IMR-90 (cell line): ENCODE results near the gene PACSIN2. TPM values are rescaled to one million over a fixed set of nuclear protein-coding genes. Genes with fewer than 3 reads are reported as not detected.

Experiments
- ATAC-seq: fragments of 200-7000 bp; cut with Tn5 transposase; 2 replicates; pipeline ENCODE4 v1.9.1; 2020; ENCODE audit warnings: low read depth, mild to moderate bottlenecking, moderate library complexity
- BruUV-seq: library from RNA; stranded (reverse); fragments of 400-500 nt; replicated peaks from 2 replicates; lab custom pipeline; 2021; lab: Mats Ljungman, UMichigan
- CTCF ChIA-PET: fragments of 300-600 bp; formaldehyde crosslinking; extraction: SDS; loops from one replicate; lab custom pipeline; 2021; ENCODE audit warnings: antibody characterized with exemption; lab: Yijun Ruan, JAX
- POLR2A ChIA-PET: fragments of 300-600 bp; sonication (Branson Sonifier 250); formaldehyde crosslinking; loops from one replicate; lab custom pipeline; 2022; ENCODE audit warnings: antibody characterized with exemption; ENCODE audit not compliant: unreplicated experiment; lab: Charles Lee
- DNase-seq: peaks from one replicate; pipeline ENCODE4 v3.0.0; 2013
- H2AFZ ChIP-seq: replicated peaks from 2 replicates; pipeline ENCODE3; 2013; ENCODE audit warnings: low read length, mild to moderate bottlenecking; ENCODE audit not compliant: poor library complexity
- H2AK5ac ChIP-seq: 2 replicates; pipeline ENCODE4 v1.6.1; 2013; ENCODE audit warnings: low read depth, low read length, inconsistent platforms
- H2AK9ac ChIP-seq: replicated peaks from 2 replicates; pipeline ENCODE3; 2013; ENCODE audit warnings: mild to moderate bottlenecking, low read depth, low read length, moderate library complexity; ENCODE audit not compliant: poor library complexity
- H2BK120ac ChIP-seq: 2 replicates; pipeline ENCODE4 v1.6.1; 2013; ENCODE audit warnings: low read depth, low read length, inconsistent platforms
- H2BK15ac ChIP-seq: 3 replicates; pipeline ENCODE4 v1.6.1; 2013; ENCODE audit warnings: low read depth, low read length, inconsistent platforms
- H2BK20ac ChIP-seq: 2 replicates; pipeline ENCODE4 v1.6.1; 2013; ENCODE audit warnings: low read depth, mild to moderate bottlenecking, inconsistent platforms, low read length, moderate library complexity
- H2BK5ac ChIP-seq: 2 replicates; pipeline ENCODE4 v1.6.1; 2013; ENCODE audit warnings: mild to moderate bottlenecking, low read depth, low read length, inconsistent platforms; ENCODE audit not compliant: poor library complexity, severe bottlenecking
- H3K14ac ChIP-seq: replicated peaks from 2 replicates; pipeline ENCODE4 v1.6.1; 2013; ENCODE audit warnings: low read depth, low read length, inconsistent platforms
- H3K18ac ChIP-seq: 2 replicates; pipeline ENCODE4 v1.6.1; 2013; ENCODE audit warnings: low read depth, low read length, control low read depth
- H3K23ac ChIP-seq: 2 replicates; pipeline ENCODE4 v1.6.1; 2013; ENCODE audit warnings: low read depth, low read length, inconsistent platforms
- H3K27ac ChIP-seq: 2 replicates; pipeline ENCODE4 v1.5.1; 2013; ENCODE audit warnings: mild to moderate bottlenecking, control low read depth, low read length; ENCODE audit not compliant: insufficient read depth
- H3K27me3 ChIP-seq: 2 replicates; pipeline ENCODE4 v1.6.1; 2013; ENCODE audit warnings: low read length; ENCODE audit not compliant: control insufficient read depth, insufficient read depth
- H3K36me3 ChIP-seq: 2 replicates; pipeline ENCODE4 v1.6.1; 2013; ENCODE audit warnings: low read length, mixed read lengths; ENCODE audit not compliant: control insufficient read depth, insufficient read depth
- H3K4ac ChIP-seq: 2 replicates; pipeline ENCODE4 v1.6.1; 2013; ENCODE audit warnings: low read depth, low read length, inconsistent platforms
- H3K4me1 ChIP-seq: 2 replicates; pipeline ENCODE4 v1.6.1; 2013; ENCODE audit warnings: low read length, mixed read lengths; ENCODE audit not compliant: control insufficient read depth, insufficient read depth
- H3K4me2 ChIP-seq: 2 replicates; pipeline ENCODE4 v1.6.1; 2013; ENCODE audit warnings: low read depth, mild to moderate bottlenecking, control low read depth, low read length, moderate library complexity
- H3K4me3 ChIP-seq: 2 replicates; pipeline ENCODE4 v1.5.1; 2013; ENCODE audit warnings: low read depth, mild to moderate bottlenecking, control low read depth, low read length, moderate library complexity; ENCODE audit not compliant: insufficient read depth
- H3K56ac ChIP-seq: 2 replicates; pipeline ENCODE4 v1.6.1; 2013; ENCODE audit warnings: low read length, inconsistent platforms; ENCODE audit not compliant: insufficient read depth; ENCODE audit errors: extremely low read depth
- H3K79me1 ChIP-seq, 2 experiments: 2 replicates each; pipeline ENCODE4 v1.6.1; 2013; ENCODE audit warnings: low read length in 2 of 2, inconsistent platforms in 1 of 2, low read depth in 1 of 2
- H3K9ac ChIP-seq: 2 replicates; pipeline ENCODE4 v1.6.1; 2013; ENCODE audit warnings: low read depth, low read length, control low read depth
- H3K9me1 ChIP-seq: 2 replicates; pipeline ENCODE4 v1.6.1; 2013; ENCODE audit warnings: low read length, inconsistent platforms; ENCODE audit not compliant: insufficient read depth
- H3K9me3 ChIP-seq: 2 replicates; pipeline ENCODE4 v1.6.1; 2013; ENCODE audit warnings: low read length; ENCODE audit not compliant: control insufficient read depth, insufficient read depth
- H4K20me1 ChIP-seq: 2 replicates; pipeline ENCODE4 v1.6.1; 2013; ENCODE audit warnings: low read length, inconsistent platforms; ENCODE audit not compliant: insufficient read depth
- H4K5ac ChIP-seq: 2 replicates; pipeline ENCODE4 v1.6.1; 2013; ENCODE audit warnings: mild to moderate bottlenecking, low read depth, low read length, control low read depth
- H4K8ac ChIP-seq, 2 experiments: 2 replicates each; pipeline ENCODE4 v1.6.1; 2013; ENCODE audit warnings: low read depth in 2 of 2, low read length in 2 of 2, control low read depth in 1 of 2, inconsistent platforms in 1 of 2
- H4K91ac ChIP-seq: 2 replicates; pipeline ENCODE4 v1.6.1; 2013; ENCODE audit warnings: low read depth, low read length, inconsistent platforms; ENCODE audit not compliant: insufficient read depth
- BHLHE40 ChIP-seq: fragments of 150-350 bp; IDR thresholded peaks from 2 replicates; pipeline ENCODE4 v1.6.1; 2016; ENCODE audit warnings: mild to moderate bottlenecking, low read depth, low read length
- CHD1 ChIP-seq: IDR thresholded peaks from 2 replicates; pipeline ENCODE4 v1.6.1; 2012; ENCODE audit warnings: low read depth, low read length, improper control_type of control experiment
- MAFK ChIP-seq: IDR thresholded peaks from 2 replicates; pipeline ENCODE4 v1.6.1; 2012; ENCODE audit warnings: low read depth, low read length, improper control_type of control experiment
- WGBS, 2 experiments: methylation state at CpG; one replicate each; pipeline versions ENCODE4 v1.1.5 to v1.1.7; 2013; ENCODE audit warnings: missing lambda C conversion rate in 2 of 2; ENCODE audit not compliant: insufficient read length in 1 of 2; ENCODE audit errors: extremely low coverage in 2 of 2; 5-methylcytosine and 5-hydroxymethylcytosine counted together
- dilution Hi-C: fragments of 300-500 bp; cut with HindIII; formaldehyde crosslinking; loops from one replicate; pipeline ENCODE4 v1.14.3; 2018; ENCODE audit warnings: low sequenced_read_pairs; ENCODE audit not compliant: unreplicated experiment
- in situ Hi-C: fragments of 300-500 bp; cut with MboI; formaldehyde crosslinking; loops from 3 replicates; pipeline ENCODE4 v1.14.3; 2019; ENCODE audit warnings: low sequenced_read_pairs, inconsistent platforms, mixed read lengths
- intact Hi-C: fragments of 100-400 bp; cut with micrococcal nuclease; formaldehyde crosslinking; loops from 2 replicates; pipeline ENCODE4 v1.10.0; 2022
- polyA plus RNA-seq, 3 experiments: library from polyadenylated mRNA; depleted of rRNA; stranded (reverse); fragments of >200 nt; gene quantifications; 2 replicates each; pipeline ENCODE4 v1.2.3, GENCODE V29; 2012; ENCODE audit warnings: low replicate concordance in 1 of 3
- total RNA-seq: library from RNA; depleted of rRNA; stranded (reverse); fragments of >200 nt; gene quantifications from 2 replicates; pipeline ENCODE4 v1.2.3, GENCODE V29; 2012

PACSIN2 gene
- total and polyA plus RNA-seq, 2 of the 4 experiments (the other 2 are of a cell fraction) = 85.0 to 118 TPM

DNA sequence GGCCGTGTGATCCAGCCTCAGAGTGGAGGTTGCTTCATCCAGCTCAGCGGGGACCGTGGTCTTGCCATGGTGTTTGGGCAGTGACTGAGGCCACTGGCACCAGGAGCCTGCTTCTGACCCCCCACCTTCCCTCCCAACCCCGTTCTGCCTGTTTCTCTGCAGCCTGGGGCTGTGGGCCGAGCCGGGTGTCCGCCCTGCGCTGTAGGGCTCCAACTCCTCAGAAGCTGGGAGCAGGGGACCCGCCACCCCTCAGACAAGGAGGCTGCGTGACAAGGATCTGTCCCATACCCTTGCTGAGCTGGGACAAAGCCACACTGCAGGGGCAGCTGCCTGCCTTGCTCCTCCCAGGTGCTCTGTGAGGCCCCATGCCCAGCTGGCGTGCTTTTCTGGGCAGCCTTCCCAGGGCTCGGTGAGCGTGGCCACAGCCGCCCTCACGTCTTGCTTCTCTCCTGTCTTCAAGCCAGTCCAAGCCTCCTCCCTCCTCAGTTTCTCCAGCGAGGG, 146.1 kb downstream of the PACSIN2 start:
- intact Hi-C loops (no loop called here), dilution Hi-C loops (no loop called here), in situ Hi-C loops (no loop called here)
- no peak for TF ChIP-seq MAFK
- no peak for TF ChIP-seq CHD1
- TF ChIP-seq BHLHE40 = no peak
- H3K9me1 ChIP-seq = 0 out of 2 replicates have a peak, but pooled peaks cover 2% of the 10 kb centered on the region
- no peak overlapping the region for H3K23ac ChIP-seq
- ChIA-PET POLR2A (no interaction called here), CTCF (interaction anchor here (1.8 kb wide), 1 partner anchor 47 kb away, joined by 3 read pairs; no protein-coding TSS in a partner anchor)
- H3K27ac ChIP-seq = no peak overlapping the region
- H2BK20ac ChIP-seq = no peak overlapping the region
- no peaks in the 10 kb centered on the region for H3K4me1 ChIP-seq
- no TSS peak for BruUV-seq
- H3K4me2 ChIP-seq = no peak overlapping the region
- no peak overlapping the region for H4K91ac ChIP-seq
- H4K20me1 ChIP-seq = peaks cover 8% of the 10 kb centered on the region
- H2BK15ac ChIP-seq = no peak overlapping the region
- H3K56ac ChIP-seq = no peak overlapping the region
- no peak overlapping the region for H3K4ac ChIP-seq
- H2BK5ac ChIP-seq = no peak overlapping the region
- H2AFZ ChIP-seq = no peak overlapping the region
- H4K8ac ChIP-seq = no peak overlapping the region
- ATAC-seq (no peak), DNase-seq (peak; percentile 17)
- peaks cover 34% of the 10 kb centered on the region for H3K36me3 ChIP-seq
- no peak overlapping the region for H4K5ac ChIP-seq
- H3K14ac ChIP-seq = no peak overlapping the region
- WGBS, 2 experiments = 92% methylated on average over 5 of the region's 16 CpGs; no CpG with 5 or more reads in 1 of the 2 experiments
- no peak overlapping the region for H2BK120ac ChIP-seq
- H3K4me3 ChIP-seq = no peak overlapping the region
- no peak overlapping the region for H3K18ac ChIP-seq
- no peak overlapping the region for H3K9ac ChIP-seq
- peak overlapping the region; percentile 62 for H2AK9ac ChIP-seq
- no peaks in the 10 kb centered on the region for H3K9me3 ChIP-seq
- H3K27me3 ChIP-seq = no peaks in the 10 kb centered on the region
- no peak overlapping the region for H2AK5ac ChIP-seq
- H3K79me1 ChIP-seq = peaks cover 3 to 4% of the 10 kb centered on the region in 2 experiments; a peak in 2 of 4 replicates
